ENCODE measurements around the gene SH2D5.
"Not testable (repeated sequence)": the region's sequence is repeated elsewhere in the genome, so short reads cannot be mapped to it uniquely, and the experiment has no call there.

Gene SH2D5

GRCh38 chr1:20689645-20690056 lies 42.9 kb downstream of the SH2D5 start:
- no peak for DNase-seq

- no peak for DNase-seq
Measured at GRCh38 chr1:20686883-20687725, 45.4 kb downstream of the SH2D5 start.

- DNase-seq, result no peak
Measured at GRCh38 chr1:20685741-20686140, 46.8 kb downstream of the SH2D5 start.

- DNase-seq, result no peak
Measured at GRCh38 chr1:20685099-20685662, 47.3 kb downstream of the SH2D5 start.

GRCh38 chr1:20684651-20685050 lies 47.9 kb downstream of the SH2D5 start:
- no peak for DNase-seq

GRCh38 chr1:20684050-20684620 lies 48.4 kb downstream of the SH2D5 start:
- no peak for DNase-seq

GRCh38 chr1:20683614-20684013 lies 48.9 kb downstream of the SH2D5 start:
- no peak for DNase-seq

GRCh38 chr1:20682571-20683236 lies 49.8 kb downstream of the SH2D5 start:
- DNase-seq, result no peak

- no peak for DNase-seq
Measured at GRCh38 chr1:20681999-20682398, 50.5 kb downstream of the SH2D5 start.

- no peak for DNase-seq
Measured at GRCh38 chr1:20680269-20680668, 52.2 kb downstream of the SH2D5 start.

- DNase-seq, result no peak
Measured at GRCh38 chr1:20678599-20678998, 53.9 kb downstream of the SH2D5 start.

GRCh38 chr1:20673626-20674025 lies 58.9 kb downstream of the SH2D5 start:
- not testable (repeated sequence) for DNase-seq

- no peak for DNase-seq
Measured at GRCh38 chr1:20672265-20672632, 60.3 kb downstream of the SH2D5 start.

GRCh38 chr1:20670936-20671335 lies 61.6 kb downstream of the SH2D5 start:
- DNase-seq, result no peak
